Measurements from ENCODE around the gene GNA12. TPM values are rescaled to one million over a fixed set of nuclear protein-coding genes. Genes with fewer than 3 reads are reported as not detected.

The GNA12 gene
- total RNA-seq, 4 donors from 2014 or later: 17.9 to 33.3 (median 21.7) TPM

DNA sequence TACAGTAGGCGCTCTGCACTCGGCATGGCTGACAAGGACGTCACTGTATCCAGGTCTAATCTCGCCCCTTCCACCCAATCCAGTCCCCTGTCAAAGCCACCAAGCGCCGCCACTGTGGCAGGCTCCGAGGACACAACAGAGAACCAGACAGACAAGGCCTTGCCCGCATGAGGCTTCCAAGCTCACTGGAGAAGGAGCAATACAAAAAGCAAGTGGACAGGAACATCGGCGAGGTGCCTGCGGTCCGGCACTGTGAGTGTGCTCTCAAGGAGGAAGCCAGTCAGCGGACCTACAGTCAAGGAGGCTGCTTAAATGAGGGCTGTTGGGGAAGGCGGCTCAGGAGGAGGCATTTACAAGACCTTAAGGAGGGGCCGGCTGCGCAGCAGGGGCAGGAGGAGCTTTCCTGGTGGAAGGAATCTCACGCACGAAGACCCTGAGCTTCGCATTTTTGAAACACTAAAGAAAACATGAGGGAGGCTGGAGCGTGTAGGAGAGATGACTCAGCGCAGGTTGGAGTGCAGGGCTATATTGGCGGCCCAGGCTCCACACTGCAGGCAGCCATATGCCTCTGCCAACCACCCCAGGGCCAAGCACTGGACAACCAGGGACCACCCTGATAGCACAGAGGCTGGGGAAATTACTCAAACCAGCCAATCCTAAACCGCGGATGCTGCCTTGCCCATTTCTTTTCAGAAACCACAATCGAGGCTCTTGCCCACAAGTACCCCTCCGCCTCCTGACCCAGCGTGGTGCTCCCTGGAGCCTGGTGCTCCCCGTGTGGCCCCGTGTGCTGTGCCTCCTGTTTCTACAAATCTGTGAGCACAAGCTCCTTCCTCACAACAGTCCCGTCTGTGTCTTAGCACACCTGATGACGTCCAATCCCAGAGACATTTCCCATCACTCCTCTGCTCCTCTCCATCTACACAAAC, 28.9 kb downstream of the GNA12 start:
- intact Hi-C loops (cut with DNase I): no loop called here
- TF ChIP-seq POLR2A (IDR thresholded peaks at IDR 0.05): no peak
- TF ChIP-seq, protein P1, sequence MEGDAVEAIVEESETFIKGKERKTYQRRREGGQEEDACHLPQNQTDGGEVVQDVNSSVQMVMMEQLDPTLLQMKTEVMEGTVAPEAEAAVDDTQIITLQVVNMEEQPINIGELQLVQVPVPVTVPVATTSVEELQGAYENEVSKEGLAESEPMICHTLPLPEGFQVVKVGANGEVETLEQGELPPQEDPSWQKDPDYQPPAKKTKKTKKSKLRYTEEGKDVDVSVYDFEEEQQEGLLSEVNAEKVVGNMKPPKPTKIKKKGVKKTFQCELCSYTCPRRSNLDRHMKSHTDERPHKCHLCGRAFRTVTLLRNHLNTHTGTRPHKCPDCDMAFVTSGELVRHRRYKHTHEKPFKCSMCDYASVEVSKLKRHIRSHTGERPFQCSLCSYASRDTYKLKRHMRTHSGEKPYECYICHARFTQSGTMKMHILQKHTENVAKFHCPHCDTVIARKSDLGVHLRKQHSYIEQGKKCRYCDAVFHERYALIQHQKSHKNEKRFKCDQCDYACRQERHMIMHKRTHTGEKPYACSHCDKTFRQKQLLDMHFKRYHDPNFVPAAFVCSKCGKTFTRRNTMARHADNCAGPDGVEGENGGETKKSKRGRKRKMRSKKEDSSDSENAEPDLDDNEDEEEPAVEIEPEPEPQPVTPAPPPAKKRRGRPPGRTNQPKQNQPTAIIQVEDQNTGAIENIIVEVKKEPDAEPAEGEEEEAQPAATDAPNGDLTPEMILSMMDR (IDR thresholded peaks at IDR 0.05): no peak
- DNase-seq: peak; percentile 38 to 52
- H3K36me3 ChIP-seq: no peaks in the 10 kb centered on the region
- H3K27ac ChIP-seq: no peak overlapping the region
- H3K9me3 ChIP-seq: no peaks in the 10 kb centered on the region
- peaks cover 0 to 21% of the 10 kb centered on the region in 2 donors for H3K4me1 ChIP-seq
- WGBS, 2 donors: 80 to 84% methylated on average over 31 of the region's 31 CpGs
- no peaks in the 10 kb centered on the region for H3K27me3 ChIP-seq
- no peak overlapping the region for H3K4me3 ChIP-seq (replicated peaks in 1 of 3)

DNA sequence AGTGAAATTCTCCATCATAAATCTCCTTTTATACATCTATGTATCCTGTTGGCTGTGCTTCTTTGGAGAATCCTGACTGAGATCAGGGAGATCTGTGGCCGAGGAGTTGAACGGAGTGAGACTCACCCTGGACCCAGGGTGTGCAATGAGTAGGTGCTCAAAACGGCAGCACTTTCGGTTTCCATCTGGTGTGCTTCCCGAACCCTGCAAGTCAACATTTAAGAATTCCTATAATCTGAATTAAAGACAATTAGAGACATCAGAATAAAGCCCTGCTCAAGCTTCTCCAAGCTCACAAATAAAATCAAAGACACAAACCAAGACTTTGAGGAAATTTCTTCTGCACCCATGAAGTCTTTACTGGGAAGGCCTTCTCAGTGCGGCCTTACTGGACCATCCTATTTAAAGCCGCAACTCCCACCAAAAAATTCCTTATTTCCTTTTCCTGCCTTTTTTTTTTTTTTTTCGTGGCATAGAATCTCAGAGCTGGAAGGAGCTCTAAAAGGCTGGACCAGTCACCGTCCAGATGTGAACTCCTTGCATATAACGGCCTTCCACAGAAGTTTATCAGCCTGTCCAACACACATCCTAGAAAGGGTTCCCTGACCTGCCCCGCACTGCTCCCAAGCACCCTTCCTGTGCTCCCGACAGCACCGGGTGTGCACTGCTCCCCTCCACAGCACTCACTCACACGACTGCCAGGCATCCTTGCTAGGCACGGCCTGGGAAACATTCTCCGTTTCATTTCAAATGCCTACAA, 29.7 kb downstream of the GNA12 start:
- Histone ChIP-seq H3K27ac (no peak overlapping the region), H3K9me3 (no peaks in the 10 kb centered on the region), H3K36me3 (no peaks in the 10 kb centered on the region), H3K4me3 (replicated peaks in 1 of 3) (no peak overlapping the region), H3K27me3 (no peaks in the 10 kb centered on the region), H3K4me1 (peaks cover 0 to 21% of the 10 kb centered on the region in 2 donors)
- intact Hi-C loops (cut with DNase I): no loop called here
- WGBS, 2 donors: 84 to 93% methylated on average over 16 of the region's 16 CpGs
- TF ChIP-seq, protein P1 (IDR thresholded peaks at IDR 0.05): no peak
- TF ChIP-seq POLR2A (IDR thresholded peaks at IDR 0.05): no peak
- DNase-seq: no peak

DNA sequence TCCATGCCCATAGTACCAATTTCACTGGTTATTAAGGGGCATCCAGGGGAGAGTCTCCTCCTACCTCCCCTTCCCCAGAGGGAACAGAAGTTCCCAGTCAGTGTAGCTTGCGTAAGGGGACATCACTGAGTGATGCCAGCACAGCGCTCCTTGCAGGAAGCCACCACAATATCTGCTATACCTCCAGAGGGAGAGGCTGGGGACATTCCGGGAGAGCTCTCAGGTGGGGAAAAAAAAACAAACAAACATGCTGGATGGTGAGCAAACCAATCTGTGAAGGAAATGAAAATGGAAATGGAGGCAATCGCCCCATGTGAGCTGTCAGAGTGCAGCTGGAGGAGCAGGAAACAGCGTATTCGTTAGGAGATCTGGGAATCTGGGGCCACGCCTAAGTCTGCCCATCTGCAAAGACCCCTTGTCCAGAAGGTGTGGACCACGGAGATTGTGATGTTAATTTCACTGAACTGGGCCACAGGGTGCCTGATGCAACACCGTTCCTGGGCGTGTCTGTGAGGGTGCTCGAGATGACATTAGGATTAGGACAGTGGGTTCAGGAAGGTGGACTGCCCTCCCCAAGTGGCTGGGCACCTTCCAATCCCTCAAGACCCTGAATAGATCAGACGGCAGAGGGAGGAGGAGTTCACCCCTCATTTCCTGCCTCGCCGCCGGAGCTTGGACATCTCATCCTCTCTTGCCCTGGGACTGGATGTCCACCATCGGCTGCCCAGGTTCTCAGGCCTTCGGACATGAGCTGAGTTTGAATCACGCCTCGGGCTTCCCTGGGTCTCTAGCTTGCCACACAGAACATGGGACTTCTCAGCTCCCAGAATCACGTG, 30.5 kb downstream of the GNA12 start:
- peaks cover 0 to 21% of the 10 kb centered on the region in 2 donors for H3K4me1 ChIP-seq
- H3K9me3 ChIP-seq: no peaks in the 10 kb centered on the region
- 93% methylated on average over 20 of the region's 20 CpGs for WGBS, 2 donors
- no peak overlapping the region for H3K4me3 ChIP-seq (replicated peaks in 1 of 3)
- intact Hi-C loops (cut with DNase I): no loop called here
- H3K27me3 ChIP-seq: no peaks in the 10 kb centered on the region
- no peaks in the 10 kb centered on the region for H3K36me3 ChIP-seq
- no peak overlapping the region for H3K27ac ChIP-seq
- no peak for TF ChIP-seq POLR2A (IDR thresholded peaks at IDR 0.05)
- TF ChIP-seq, protein P1 (IDR thresholded peaks at IDR 0.05): no peak
- no peak for DNase-seq

DNA sequence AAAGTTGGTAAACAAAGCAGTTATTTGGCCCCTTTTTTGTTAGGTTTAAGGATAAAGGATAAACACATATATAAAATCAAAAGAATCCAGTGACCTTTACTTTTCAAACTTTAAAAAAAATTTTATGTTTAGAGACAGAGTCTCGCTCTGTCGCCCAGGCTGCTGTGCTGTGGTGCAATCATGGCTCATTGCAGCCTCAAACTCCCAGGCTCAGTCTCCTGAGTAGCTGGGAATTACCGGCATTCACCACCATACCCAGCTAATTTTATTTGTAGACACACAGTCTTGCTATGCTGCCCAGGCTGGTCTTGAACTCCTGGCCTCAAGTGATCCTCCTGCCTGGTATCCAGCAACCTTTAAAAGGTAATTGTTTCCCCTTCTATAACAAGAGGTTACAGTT, 31.3 kb downstream of the GNA12 start:
- no peak overlapping the region for H3K4me3 ChIP-seq (replicated peaks in 1 of 3)

More for the DNA sequence above, 31.3 kb downstream of the GNA12 start:
- Histone ChIP-seq H3K27me3 (no peaks in the 10 kb centered on the region), H3K9me3 (no peaks in the 10 kb centered on the region), H3K27ac (no peak overlapping the region), H3K36me3 (no peaks in the 10 kb centered on the region), H3K4me1 (peaks cover 0 to 21% of the 10 kb centered on the region in 2 donors)
- DNase-seq: no peak
- 82 to 89% methylated on average over 3 of the region's 3 CpGs for WGBS, 2 donors
- intact Hi-C loops (cut with DNase I): no loop called here
- TF ChIP-seq, protein P1 (IDR thresholded peaks at IDR 0.05): no peak
- TF ChIP-seq POLR2A (IDR thresholded peaks at IDR 0.05): no peak

All from thyroid gland (tissue), 4 donors.